HEK293T (cell line): ENCODE measurements around the gene CDH4.

Source experiments
- CTCF ChIA-PET: fragments of 350-600 bp; formaldehyde crosslinking; extraction: SDS; loops from one replicate; lab custom pipeline; 2021; ENCODE audit warnings: antibody characterized with exemption, inconsistent platforms; lab: Yijun Ruan, JAX
- POLR2A ChIA-PET: fragments of 350-600 bp; formaldehyde crosslinking; extraction: SDS; loops from one replicate; lab custom pipeline; 2020; ENCODE audit warnings: antibody characterized with exemption, inconsistent platforms; lab: Yijun Ruan, JAX
- DNase-seq: peaks from one replicate; pipeline ENCODE4 v3.0.0; 2012; ENCODE audit warnings: mixed read lengths; ENCODE audit errors: extremely low spot score
- ARNT ChIP-seq: fragments of 450-650 bp; IDR thresholded peaks from 2 replicates; pipeline ENCODE4 v1.6.1; 2017; ENCODE audit warnings: mild to moderate bottlenecking
- BHLHE40 ChIP-seq: fragments of 450-650 bp; IDR thresholded peaks from 2 replicates; pipeline ENCODE4 v1.6.1; 2016; ENCODE audit warnings: mild to moderate bottlenecking, moderate library complexity, borderline replicate concordance
- CTBP1 ChIP-seq: fragments of 450-650 bp; IDR thresholded peaks from 2 replicates; pipeline ENCODE4 v1.6.1; 2016; ENCODE audit warnings: borderline replicate concordance
- ELF4 ChIP-seq: fragments of 450-650 bp; IDR thresholded peaks from 2 replicates; pipeline ENCODE4 v1.6.1; 2017; ENCODE audit warnings: antibody characterized with exemption
- FOXA1 ChIP-seq: fragments of 450-650 bp; IDR thresholded peaks from 2 replicates; pipeline ENCODE4 v1.6.1; 2016; ENCODE audit warnings: mild to moderate bottlenecking
- FOXK2 ChIP-seq: fragments of 450-650 bp; IDR thresholded peaks from 2 replicates; pipeline ENCODE4 v1.6.1; 2016; ENCODE audit warnings: mild to moderate bottlenecking
- FOXM1 ChIP-seq: fragments of 450-650 bp; IDR thresholded peaks from 2 replicates; pipeline ENCODE4 v1.6.1; 2017; ENCODE audit warnings: mild to moderate bottlenecking, borderline replicate concordance
- HDGF ChIP-seq: fragments of 450-650 bp; IDR thresholded peaks from 2 replicates; pipeline ENCODE4 v1.6.1; 2017; ENCODE audit warnings: antibody characterized with exemption, borderline replicate concordance
- L3MBTL2 ChIP-seq: fragments of 450-650 bp; conservative IDR thresholded peaks from 2 replicates; pipeline ENCODE4 v1.6.1; 2016; ENCODE audit warnings: mild to moderate bottlenecking
- LEF1 ChIP-seq: fragments of 450-650 bp; IDR thresholded peaks from 2 replicates; pipeline ENCODE4 v1.6.1; 2017; ENCODE audit warnings: mild to moderate bottlenecking, borderline replicate concordance
- NFRKB ChIP-seq: fragments of 450-650 bp; IDR thresholded peaks from 2 replicates; pipeline ENCODE4 v1.6.1; 2016; ENCODE audit warnings: mild to moderate bottlenecking, moderate library complexity
- SP1 ChIP-seq: fragments of 450-650 bp; IDR thresholded peaks from 2 replicates; pipeline ENCODE4 v1.6.1; 2017
- SUZ12 ChIP-seq: fragments of 450-650 bp; IDR thresholded peaks from 2 replicates; pipeline ENCODE4 v1.6.1; 2016; ENCODE audit warnings: mild to moderate bottlenecking
- TARDBP ChIP-seq: fragments of 450-650 bp; IDR thresholded peaks from 2 replicates; pipeline ENCODE4 v1.6.1; 2016
- ZNF384 ChIP-seq: fragments of 450-650 bp; IDR thresholded peaks from 2 replicates; pipeline ENCODE4 v1.6.1; 2016
- TF ChIP-seq, protein P1 (sequence below): fragments of 450-650 bp; IDR thresholded peaks from 2 replicates; pipeline ENCODE4 v1.6.1; 2016

CDH4 gene

DNA sequence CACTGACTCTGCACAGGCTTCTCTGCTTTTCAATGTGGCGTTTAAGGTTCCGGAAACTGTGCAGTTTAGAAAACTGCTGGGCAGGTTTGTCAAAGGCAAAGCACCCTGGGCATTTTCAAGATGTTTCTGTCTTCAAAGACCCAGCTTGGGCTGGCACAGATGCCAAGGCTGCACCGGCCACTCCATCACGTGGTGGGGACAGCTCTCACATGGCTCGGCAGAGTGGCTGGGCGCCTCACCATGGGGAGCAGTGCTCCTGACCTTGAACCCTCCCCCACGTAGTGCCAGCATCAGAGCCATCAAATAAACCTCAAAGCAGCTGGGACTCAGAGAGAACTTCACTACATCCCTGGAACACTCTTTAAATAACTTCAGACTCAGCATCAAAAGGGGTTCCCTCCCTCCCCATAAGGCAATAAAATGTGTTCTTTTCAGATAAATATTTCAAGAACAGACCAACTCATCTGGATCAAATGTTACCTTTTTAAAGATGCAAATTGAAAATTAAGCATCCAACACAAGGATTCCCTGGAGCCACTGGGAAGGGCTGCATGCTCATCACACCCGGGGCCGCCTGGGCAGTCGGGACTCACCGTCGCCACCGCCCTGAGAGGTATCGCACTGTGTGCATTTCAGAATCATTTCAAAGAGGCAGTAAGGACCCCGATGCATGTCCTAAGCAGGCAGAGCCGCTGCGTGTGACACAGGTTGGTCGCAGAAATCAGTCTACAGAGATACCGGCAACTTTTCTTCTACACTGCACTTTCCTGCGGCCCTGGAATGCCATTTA is 157.1 kb downstream of the CDH4 start:
- CTCF ChIA-PET, result no interaction called here
- TF ChIP-seq FOXA1, result no peak
- TF ChIP-seq L3MBTL2, result no peak
- no peak for TF ChIP-seq SUZ12
- no peak for DNase-seq
- POLR2A ChIA-PET, result no interaction called here

DNA sequence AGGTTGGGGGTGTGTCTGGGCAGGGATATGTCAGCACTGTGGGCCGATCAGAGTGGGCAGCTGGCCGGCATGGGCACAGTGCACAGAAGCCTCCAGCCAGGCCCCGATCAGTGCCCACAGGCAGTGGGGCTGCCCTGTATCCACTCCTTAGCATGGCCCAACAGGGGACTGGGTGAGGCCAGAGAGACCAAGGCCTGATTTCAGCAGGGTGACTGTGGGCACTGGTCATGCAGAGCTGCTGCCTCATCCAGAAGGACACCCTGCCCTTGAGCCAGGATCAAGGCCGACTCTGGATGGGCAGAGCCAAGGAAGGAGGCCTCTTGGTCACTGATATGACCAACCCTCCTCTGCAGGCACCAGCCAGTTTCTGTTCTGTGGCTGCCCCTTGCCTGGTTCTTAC is 159.7 kb downstream of the CDH4 start:
- CTCF ChIA-PET, result no interaction called here

DNA sequence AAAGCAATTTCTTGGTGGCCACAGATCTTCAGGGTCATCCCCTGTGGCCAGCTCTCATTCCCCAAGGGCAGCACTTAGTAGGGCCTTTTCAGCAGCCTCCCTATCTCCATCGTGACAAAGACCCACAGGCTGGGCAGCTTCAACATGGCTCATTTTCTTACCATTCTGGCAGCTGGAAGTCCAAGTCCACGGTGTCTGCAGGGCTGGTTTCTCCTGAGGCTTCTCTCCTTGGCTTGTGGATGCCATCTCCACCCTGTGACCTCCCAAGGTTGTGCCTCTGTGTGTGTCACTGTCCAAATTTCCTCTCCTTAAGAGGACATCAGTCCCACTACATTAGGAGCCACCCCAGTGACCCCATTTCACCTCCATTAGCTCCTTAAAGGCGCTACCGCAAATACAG is 161.7 kb downstream of the CDH4 start:
- TF ChIP-seq NFRKB (no peak), BHLHE40 (no peak), TARDBP (no peak), HDGF (no peak), L3MBTL2 (no peak), ELF4 (no peak), FOXK2 (no peak), ZNF384 (no peak), LEF1 (no peak), FOXM1 (no peak)
- CTCF ChIA-PET, result no interaction called here
- POLR2A ChIA-PET, result no interaction called here
- DNase-seq, result no peak

More for the DNA sequence above, 159.7 kb downstream of the CDH4 start:
- POLR2A ChIA-PET, result no interaction called here
- TF ChIP-seq ELF4 (no peak), ARNT (no peak), LEF1 (no peak), FOXA1 (no peak), L3MBTL2 (no peak), BHLHE40 (no peak), HDGF (no peak), SP1 (no peak), ZNF384 (no peak), FOXK2 (no peak), FOXM1 (no peak), CTBP1 (no peak), NFRKB (no peak), TARDBP (no peak), SUZ12 (no peak)
- TF ChIP-seq, protein P1, sequence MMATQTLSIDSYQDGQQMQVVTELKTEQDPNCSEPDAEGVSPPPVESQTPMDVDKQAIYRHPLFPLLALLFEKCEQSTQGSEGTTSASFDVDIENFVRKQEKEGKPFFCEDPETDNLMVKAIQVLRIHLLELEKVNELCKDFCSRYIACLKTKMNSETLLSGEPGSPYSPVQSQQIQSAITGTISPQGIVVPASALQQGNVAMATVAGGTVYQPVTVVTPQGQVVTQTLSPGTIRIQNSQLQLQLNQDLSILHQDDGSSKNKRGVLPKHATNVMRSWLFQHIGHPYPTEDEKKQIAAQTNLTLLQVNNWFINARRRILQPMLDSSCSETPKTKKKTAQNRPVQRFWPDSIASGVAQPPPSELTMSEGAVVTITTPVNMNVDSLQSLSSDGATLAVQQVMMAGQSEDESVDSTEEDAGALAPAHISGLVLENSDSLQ, result no peak
- DNase-seq, result no peak

DNA sequence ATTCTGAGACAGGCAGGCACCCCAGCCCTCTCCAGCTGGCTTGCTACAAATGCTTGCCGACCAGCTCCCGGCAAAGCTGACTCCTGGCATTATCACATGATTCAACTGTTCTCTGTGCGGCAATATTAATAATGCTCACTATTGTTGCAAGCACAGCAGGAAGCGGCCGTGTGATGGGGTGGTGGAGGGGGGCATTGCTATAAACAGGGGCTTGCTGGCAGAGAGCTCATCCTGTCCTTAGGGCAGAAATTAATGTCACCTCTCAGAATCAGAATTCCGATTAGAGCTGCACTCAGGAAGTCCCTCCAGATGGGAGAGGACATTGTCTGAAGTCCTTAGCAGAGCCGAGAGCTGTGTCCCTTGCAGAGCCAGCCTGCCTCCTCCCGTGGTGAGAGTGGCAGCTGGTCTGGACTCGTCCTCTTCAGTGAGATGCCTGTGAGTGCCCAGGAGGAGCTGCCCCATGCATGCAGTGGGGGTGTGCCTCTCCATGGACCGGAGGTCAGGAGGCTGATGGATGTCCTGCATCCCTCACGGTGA is 162.5 kb downstream of the CDH4 start:
- POLR2A ChIA-PET, result no interaction called here
- TF ChIP-seq, protein P1, result no peak
- no peak for TF ChIP-seq FOXK2
- TF ChIP-seq ELF4, result no peak
- TF ChIP-seq SP1, result no peak
- no peak for TF ChIP-seq LEF1
- TF ChIP-seq L3MBTL2, result no peak
- no peak for TF ChIP-seq TARDBP
- TF ChIP-seq FOXM1, result no peak
- TF ChIP-seq FOXA1, result no peak
- no peak for TF ChIP-seq NFRKB
- no peak for TF ChIP-seq HDGF
- no peak for TF ChIP-seq ZNF384
- TF ChIP-seq SUZ12, result no peak
- no peak for TF ChIP-seq ARNT
- no peak for TF ChIP-seq CTBP1
- TF ChIP-seq BHLHE40, result no peak
- CTCF ChIA-PET, result no interaction called here
- no peak for DNase-seq

DNA sequence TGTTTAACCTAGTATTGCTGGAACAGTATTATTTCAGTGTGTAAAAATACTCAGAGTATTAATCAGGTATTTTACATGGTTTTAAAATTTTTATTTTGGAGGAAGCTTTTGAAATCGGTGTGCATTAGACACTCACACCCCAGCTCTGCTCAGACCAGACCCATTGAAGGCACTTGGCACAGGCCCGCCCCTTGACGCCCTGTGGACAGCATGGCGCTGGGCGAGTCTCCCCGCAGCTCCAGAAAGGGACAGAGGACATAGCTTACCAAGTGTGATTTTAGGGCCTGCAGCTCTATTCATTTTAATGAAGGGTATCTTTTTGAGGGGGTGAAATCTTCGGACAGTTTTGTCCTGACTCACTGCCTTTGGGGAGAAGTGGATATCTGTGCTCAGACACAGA is 164.5 kb downstream of the CDH4 start:
- no peak for TF ChIP-seq ARNT
- no peak for TF ChIP-seq FOXM1
- TF ChIP-seq, protein P1, result no peak
- TF ChIP-seq SUZ12, result no peak
- TF ChIP-seq ELF4, result no peak
- no peak for TF ChIP-seq ZNF384
- TF ChIP-seq L3MBTL2, result no peak
- TF ChIP-seq SP1, result no peak
- no peak for DNase-seq
- ChIA-PET POLR2A (no interaction called here), CTCF (no interaction called here)

DNA sequence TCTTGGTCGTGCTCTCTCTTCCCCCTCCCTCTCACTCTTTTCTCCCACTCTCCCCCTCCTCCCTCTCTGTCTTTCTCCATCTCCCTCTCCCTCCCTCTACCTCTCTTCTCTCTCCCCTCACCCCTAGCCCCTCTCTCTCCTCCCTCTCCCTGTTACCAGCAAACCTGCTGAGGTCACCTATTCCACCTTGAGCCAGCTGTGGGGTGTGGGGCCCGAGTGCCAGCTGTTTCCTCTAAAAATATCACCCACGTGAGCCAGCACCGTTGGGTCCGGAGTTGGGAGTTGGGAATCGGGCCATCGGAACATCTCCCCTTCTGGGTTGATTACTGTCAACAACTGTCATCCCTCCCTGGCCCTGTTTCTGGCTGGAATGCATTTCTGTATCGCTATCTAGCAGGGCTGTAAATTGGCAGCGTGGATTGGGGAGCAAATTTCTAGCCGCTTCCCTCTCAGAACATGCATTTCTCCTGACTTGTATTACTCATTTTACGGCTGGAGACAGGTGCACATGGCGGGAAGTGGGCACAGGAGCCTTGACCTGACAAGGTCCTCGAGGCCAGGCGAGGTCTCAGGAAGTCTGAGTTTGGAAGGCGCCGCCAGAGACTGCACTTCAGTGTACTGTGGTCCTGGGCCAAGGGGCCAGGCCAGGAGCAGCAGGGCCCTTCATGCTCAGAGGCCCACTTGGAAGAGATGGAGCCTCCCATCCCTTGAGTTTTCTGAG is 165.3 kb downstream of the CDH4 start:
- ChIA-PET CTCF (no interaction called here), POLR2A (no interaction called here)
- TF ChIP-seq FOXM1, result no peak
- TF ChIP-seq FOXA1, result no peak
- no peak for TF ChIP-seq SP1
- no peak for TF ChIP-seq ELF4
- TF ChIP-seq TARDBP, result no peak
- TF ChIP-seq, protein P1, result no peak
- no peak for TF ChIP-seq NFRKB
- no peak for TF ChIP-seq BHLHE40
- no peak for TF ChIP-seq ZNF384
- TF ChIP-seq CTBP1, result no peak
- no peak for TF ChIP-seq HDGF
- DNase-seq, result no peak
